Measurements from ENCODE around the gene GNG14.

GNG14 gene

DNA sequence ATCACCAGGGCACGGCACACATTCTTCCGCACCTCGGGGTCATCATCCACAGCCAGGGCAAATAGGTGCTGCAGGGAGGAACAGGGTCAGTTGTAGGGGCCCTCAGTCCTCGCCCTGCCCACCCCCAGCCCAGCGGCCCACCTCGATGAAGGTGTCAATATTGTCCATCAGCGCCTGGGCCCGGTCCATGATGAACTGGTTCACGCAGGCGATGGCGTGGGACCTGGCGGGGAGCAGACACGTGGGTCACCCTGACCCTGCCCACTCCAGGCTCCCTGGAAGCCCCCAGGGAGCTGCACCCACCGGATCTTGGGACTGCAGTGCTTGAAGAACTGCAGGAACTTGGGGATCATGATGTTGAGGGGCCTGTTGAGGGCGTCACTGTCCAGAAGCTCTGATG is 27.3 kb downstream of the GNG14 start:
- no peak overlapping the region for H3K27ac ChIP-seq
- no peak overlapping the region for H3K4me3 ChIP-seq (ENCODE audit: low read depth, low read length)
- TF ChIP-seq CTCF (IDR thresholded peaks at IDR 0.05; ENCODE audit: low read depth, low read length, missing control alignments), result no peak
- no peaks in the 10 kb centered on the region for H3K27me3 ChIP-seq (replicated peaks)
- in situ Hi-C loops (cut with HindIII; ENCODE audit: low pct_ligation_motif_present, low sequenced_read_pairs), result no loop called here
- H3K36me3 ChIP-seq (replicated peaks), result peaks cover 74% of the 10 kb centered on the region
- DNase-seq, result no peak

GRCh38 chr19:12715929-12716328 is 28.1 kb downstream of the GNG14 start:
- H3K27me3 ChIP-seq (replicated peaks), result no peaks in the 10 kb centered on the region
- no peak for DNase-seq
- H3K36me3 ChIP-seq (replicated peaks), result peaks cover 66% of the 10 kb centered on the region
- in situ Hi-C loops (cut with HindIII; ENCODE audit: low pct_ligation_motif_present, low sequenced_read_pairs), result no loop called here
- no peak overlapping the region for H3K4me3 ChIP-seq (ENCODE audit: low read depth, low read length)
- H3K27ac ChIP-seq, result no peak overlapping the region
- TF ChIP-seq CTCF (IDR thresholded peaks at IDR 0.05; ENCODE audit: low read depth, low read length, missing control alignments), result no peak

- Histone ChIP-seq H3K4me3 (ENCODE audit: low read depth, low read length) (peak overlapping the region; percentile 85), H3K27me3 (replicated peaks) (no peaks in the 10 kb centered on the region), H3K27ac (no peak overlapping the region), H3K36me3 (replicated peaks) (peaks cover 28% of the 10 kb centered on the region)
- no peak for TF ChIP-seq CTCF (IDR thresholded peaks at IDR 0.05; ENCODE audit: low read depth, low read length, missing control alignments)
- in situ Hi-C loops (cut with HindIII; ENCODE audit: low pct_ligation_motif_present, low sequenced_read_pairs), result no loop called here
- no peak for DNase-seq
Observed at GRCh38 chr19:12720296-12720695, 32.5 kb downstream of the GNG14 start.

DNA sequence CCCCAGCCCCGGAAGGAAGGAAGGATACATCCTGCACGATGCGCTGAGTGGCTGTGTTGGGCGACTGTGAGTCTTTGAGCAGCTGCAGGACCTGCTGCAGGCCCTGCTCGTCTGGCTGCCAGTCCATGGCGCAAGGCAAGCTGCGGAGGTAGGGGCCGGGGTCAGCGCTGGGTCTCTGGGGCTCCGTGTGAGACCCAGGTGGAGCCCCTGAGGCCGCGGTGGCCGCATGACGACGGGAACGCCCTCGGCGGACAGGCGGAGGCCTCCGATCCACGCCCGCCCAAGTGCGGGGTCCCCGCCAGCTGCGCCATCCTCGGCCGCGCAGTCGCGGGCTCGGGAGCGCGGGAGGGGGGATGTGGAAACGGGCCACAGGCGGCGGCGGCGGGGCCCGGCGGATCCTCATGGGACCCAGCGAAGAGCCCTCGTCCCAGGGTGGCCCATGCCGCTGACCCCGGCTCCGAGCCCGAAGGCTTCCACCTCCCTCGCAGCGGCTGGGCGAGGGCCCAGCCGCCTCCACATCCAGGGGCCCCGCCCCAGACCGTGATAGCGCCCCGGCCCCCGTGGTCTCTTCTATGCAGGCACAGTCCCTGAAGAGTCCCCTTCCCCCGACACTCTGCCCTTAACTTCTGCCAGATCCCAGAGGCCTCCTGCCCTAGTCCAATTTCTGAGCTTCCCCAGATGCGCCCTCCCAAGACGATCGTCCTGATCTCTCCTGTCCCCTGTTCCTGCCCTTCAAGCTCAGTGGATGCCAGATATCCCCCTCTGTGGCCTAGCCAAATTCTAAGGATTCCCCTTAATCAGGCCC is 33.3 kb downstream of the GNG14 start:
- peak overlapping the region; percentile 85 for H3K4me3 ChIP-seq (ENCODE audit: low read depth, low read length)
- no peak for TF ChIP-seq CTCF (IDR thresholded peaks at IDR 0.05; ENCODE audit: low read depth, low read length, missing control alignments)
- DNase-seq, result no peak
- H3K27ac ChIP-seq, result peak overlapping the region; percentile 92
- no peaks in the 10 kb centered on the region for H3K27me3 ChIP-seq (replicated peaks)
- H3K36me3 ChIP-seq (replicated peaks), result peaks cover 23% of the 10 kb centered on the region
- in situ Hi-C loops (cut with HindIII; ENCODE audit: low pct_ligation_motif_present, low sequenced_read_pairs), result no loop called here

DNA sequence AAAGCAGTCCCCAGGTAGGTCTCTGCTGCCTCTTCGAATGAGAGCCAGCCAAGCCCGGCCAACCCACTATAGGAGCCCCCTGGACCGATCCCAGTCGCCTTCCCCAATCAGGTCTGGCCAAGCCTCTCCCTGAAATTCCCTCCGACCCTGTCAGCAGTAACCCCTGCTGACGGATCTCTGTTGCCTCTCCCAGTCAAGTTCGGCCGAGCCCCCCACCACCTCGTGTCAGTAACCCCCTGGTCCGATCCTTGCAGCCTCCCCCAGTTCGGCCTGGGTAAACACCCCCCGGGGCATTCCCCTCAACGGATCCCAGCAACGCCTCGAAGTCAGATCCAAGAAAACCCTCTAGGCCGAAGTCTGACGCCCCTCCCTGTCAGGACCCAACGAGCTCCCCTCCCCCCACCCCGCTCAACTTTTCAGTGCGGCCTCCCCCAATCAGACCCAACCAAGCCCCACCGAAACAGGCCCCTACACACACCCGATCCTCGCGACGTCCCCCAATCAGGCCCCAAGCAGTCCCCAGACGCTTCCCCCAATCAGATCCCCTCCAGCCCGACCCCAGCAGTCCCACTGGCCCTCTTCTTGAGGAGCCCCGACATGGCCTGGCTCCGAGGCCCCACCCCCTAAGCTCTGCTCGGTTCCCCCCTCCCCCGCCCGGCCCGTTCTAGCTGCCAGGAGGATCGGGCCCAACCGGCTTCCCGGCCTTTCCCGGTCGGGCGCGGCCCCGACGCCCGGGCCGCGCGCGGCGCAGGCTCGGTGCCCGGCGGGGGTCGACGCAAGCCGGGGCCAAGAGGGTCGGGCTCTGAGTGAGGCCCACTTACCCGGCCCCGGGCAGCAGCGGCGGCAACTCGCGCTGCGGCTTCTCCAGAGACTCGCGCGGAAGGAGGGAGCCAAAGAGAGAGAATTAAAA is 34.1 kb downstream of the GNG14 start:
- Histone ChIP-seq H3K36me3 (replicated peaks) (peaks cover 16% of the 10 kb centered on the region), H3K27me3 (replicated peaks) (no peaks in the 10 kb centered on the region), H3K4me3 (ENCODE audit: low read depth, low read length) (peak overlapping the region; percentile 85), H3K27ac (peak overlapping the region; percentile 92)
- DNase-seq, result peak; percentile 41
- in situ Hi-C loops (cut with HindIII; ENCODE audit: low pct_ligation_motif_present, low sequenced_read_pairs), result no loop called here
- TF ChIP-seq CTCF (IDR thresholded peaks at IDR 0.05; ENCODE audit: low read depth, low read length, missing control alignments), result no peak
